GM19351 (cell line): Measurements from ENCODE around the gene PRF1.
"Not testable (repeated sequence)": the region's sequence is repeated elsewhere in the genome, so short reads cannot be mapped to it uniquely, and the experiment has no call there.

Source experiments
- ATAC-seq: cut with Tn5 transposase; IDR thresholded peaks from one replicate; pipeline ENCODE4 v1.9.1; 2021; ENCODE audit warnings: mild to moderate bottlenecking, moderate library complexity; ENCODE audit not compliant: unreplicated experiment

The PRF1 gene

GRCh38 chr10:70602665-70603448, at the start of gene PRF1:
TSS of gene PRF1 (minus strand) at chr10:70602741. CDS start at chr10:70600902, 1,839 bp downstream.
- no peak for ATAC-seq

GRCh38 chr10:70651661-70652060, 49.1 kb upstream of the PRF1 start:
- no peak for ATAC-seq

GRCh38 chr10:70650718-70651117, 48.2 kb upstream of the PRF1 start:
- no peak for ATAC-seq

GRCh38 chr10:70650104-70650503, 47.6 kb upstream of the PRF1 start:
- ATAC-seq = no peak

GRCh38 chr10:70649526-70649925, 47.0 kb upstream of the PRF1 start:
- ATAC-seq = no peak

GRCh38 chr10:70648427-70648826, 45.9 kb upstream of the PRF1 start:
- ATAC-seq = no peak

GRCh38 chr10:70647086-70647485, 44.5 kb upstream of the PRF1 start:
- no peak for ATAC-seq

GRCh38 chr10:70644959-70645358, 42.4 kb upstream of the PRF1 start:
- ATAC-seq = not testable (repeated sequence)

GRCh38 chr10:70643272-70643671, 40.7 kb upstream of the PRF1 start:
- not testable (repeated sequence) for ATAC-seq

- not testable (repeated sequence) for ATAC-seq
Measured at GRCh38 chr10:70639640-70640383, 37.3 kb upstream of the PRF1 start.

- not testable (repeated sequence) for ATAC-seq
Measured at GRCh38 chr10:70634515-70634914, 32.0 kb upstream of the PRF1 start.

- no peak for ATAC-seq
Measured at GRCh38 chr10:70634011-70634410, 31.5 kb upstream of the PRF1 start.

- not testable (repeated sequence) for ATAC-seq
Measured at GRCh38 chr10:70631735-70632134, 29.2 kb upstream of the PRF1 start.

- ATAC-seq = no peak
Measured at GRCh38 chr10:70629338-70629737, 26.8 kb upstream of the PRF1 start.

- no peak for ATAC-seq
Measured at GRCh38 chr10:70626056-70626455, 23.5 kb upstream of the PRF1 start.

- ATAC-seq = no peak
Measured at GRCh38 chr10:70622981-70623844, 20.7 kb upstream of the PRF1 start.

- no peak for ATAC-seq
Measured at GRCh38 chr10:70622541-70622940, 20.0 kb upstream of the PRF1 start.

- ATAC-seq = no peak
Measured at GRCh38 chr10:70621503-70622078, 19.1 kb upstream of the PRF1 start.

- ATAC-seq = no peak
Measured at GRCh38 chr10:70620020-70620289, 17.4 kb upstream of the PRF1 start.

- no peak for ATAC-seq
Measured at GRCh38 chr10:70619271-70620019, 16.9 kb upstream of the PRF1 start.
